Stimulated activated memory B cell treated with anti-CD40 and anti-IgM and Interleukin-4, amounts not matched to agents 10 μg/mL and 1 μg/mL and 100 μg/mL, for 72 hours (primary cell): Measurements from ENCODE around the gene OSM.

Experiments used
- ATAC-seq: fragments of 150-1000 bp; cut with Tn5 transposase; 2 replicates; pipeline ENCODE4 v1.10.0; 2021
- H3K27ac Mint-ChIP-seq: one replicate; pipeline ENCODE4 v1.8.0; 2022; ENCODE audit warnings: mild to moderate bottlenecking, mixed read lengths
- H3K27me3 Mint-ChIP-seq: one replicate; pipeline ENCODE4 v1.8.0; 2022; ENCODE audit warnings: mixed read lengths
- H3K36me3 Mint-ChIP-seq: one replicate; pipeline ENCODE4 v1.8.0; 2022; ENCODE audit warnings: mixed read lengths
- H3K4me1 Mint-ChIP-seq: one replicate; pipeline ENCODE4 v1.8.0; 2022; ENCODE audit warnings: mixed read lengths
- H3K4me3 Mint-ChIP-seq: one replicate; pipeline ENCODE4 v1.8.0; 2022; ENCODE audit warnings: mild to moderate bottlenecking, moderate library complexity, mixed read lengths
- H3K9me3 Mint-ChIP-seq: one replicate; pipeline ENCODE4 v1.8.0; 2022; ENCODE audit warnings: mixed read lengths

OSM gene

GRCh38 chr22:30305519-30305905 lies 38.9 kb upstream of the OSM start:
- no peaks in the 10 kb centered on the region for H3K9me3 Mint-ChIP-seq
- peaks cover 98% of the 10 kb centered on the region for H3K4me1 Mint-ChIP-seq
- H3K4me3 Mint-ChIP-seq: peak overlapping the region; percentile 44
- H3K36me3 Mint-ChIP-seq: peaks cover 27% of the 10 kb centered on the region
- H3K27ac Mint-ChIP-seq: peak overlapping the region; percentile 74
- ATAC-seq: peak; percentile 83
- H3K27me3 Mint-ChIP-seq: no peaks in the 10 kb centered on the region

- H3K4me1 Mint-ChIP-seq: peaks cover 90% of the 10 kb centered on the region
- peak; percentile 82 for ATAC-seq
- peaks cover 27% of the 10 kb centered on the region for H3K36me3 Mint-ChIP-seq
- no peaks in the 10 kb centered on the region for H3K27me3 Mint-ChIP-seq
- no peaks in the 10 kb centered on the region for H3K9me3 Mint-ChIP-seq
- H3K4me3 Mint-ChIP-seq: peak overlapping the region; percentile 44
- H3K27ac Mint-ChIP-seq: peak overlapping the region; percentile 74
Observed at GRCh38 chr22:30304495-30305244, 38.0 kb upstream of the OSM start.

GRCh38 chr22:30302810-30303138 lies 36.1 kb upstream of the OSM start:
- H3K4me3 Mint-ChIP-seq: peak overlapping the region; percentile 22

GRCh38 chr22:30301995-30302809 lies 35.6 kb upstream of the OSM start:
- Mint-ChIP-seq H3K4me1 (peaks cover 85% of the 10 kb centered on the region), H3K36me3 (peaks cover 45% of the 10 kb centered on the region)
- peak; percentile 59 for ATAC-seq

More at GRCh38 chr22:30302810-30303138, 36.1 kb upstream of the OSM start:
- no peak for ATAC-seq
- no peaks in the 10 kb centered on the region for H3K9me3 Mint-ChIP-seq
- H3K27ac Mint-ChIP-seq: peak overlapping the region; percentile 74
- peaks cover 39% of the 10 kb centered on the region for H3K36me3 Mint-ChIP-seq
- H3K27me3 Mint-ChIP-seq: no peaks in the 10 kb centered on the region
- H3K4me1 Mint-ChIP-seq: peaks cover 85% of the 10 kb centered on the region

GRCh38 chr22:30299322-30299721 lies 32.7 kb upstream of the OSM start:
- no peak overlapping the region for H3K4me3 Mint-ChIP-seq
- no peaks in the 10 kb centered on the region for H3K27me3 Mint-ChIP-seq
- ATAC-seq: no peak
- peaks cover 69% of the 10 kb centered on the region for H3K36me3 Mint-ChIP-seq
- peaks cover 62% of the 10 kb centered on the region for H3K4me1 Mint-ChIP-seq
- H3K27ac Mint-ChIP-seq: peak overlapping the region; percentile 60
- H3K9me3 Mint-ChIP-seq: no peaks in the 10 kb centered on the region

More at GRCh38 chr22:30301995-30302809, 35.6 kb upstream of the OSM start:
- Mint-ChIP-seq H3K27me3 (no peaks in the 10 kb centered on the region), H3K27ac (peak overlapping the region; percentile 74), H3K4me3 (peak overlapping the region; percentile 22), H3K9me3 (no peaks in the 10 kb centered on the region)

GRCh38 chr22:30297991-30298701 lies 31.5 kb upstream of the OSM start:
- H3K4me3 Mint-ChIP-seq: no peak overlapping the region
- peaks cover 75% of the 10 kb centered on the region for H3K36me3 Mint-ChIP-seq

GRCh38 chr22:30297276-30297990 lies 30.8 kb upstream of the OSM start:
- peaks cover 73% of the 10 kb centered on the region for H3K36me3 Mint-ChIP-seq
- no peaks in the 10 kb centered on the region for H3K27me3 Mint-ChIP-seq
- no peak for ATAC-seq
- H3K27ac Mint-ChIP-seq: peak overlapping the region; percentile 60
- peaks cover 44% of the 10 kb centered on the region for H3K4me1 Mint-ChIP-seq
- no peak overlapping the region for H3K4me3 Mint-ChIP-seq
- H3K9me3 Mint-ChIP-seq: no peaks in the 10 kb centered on the region

More at GRCh38 chr22:30297991-30298701, 31.5 kb upstream of the OSM start:
- no peak for ATAC-seq
- H3K4me1 Mint-ChIP-seq: peaks cover 51% of the 10 kb centered on the region
- peak overlapping the region; percentile 60 for H3K27ac Mint-ChIP-seq
- H3K27me3 Mint-ChIP-seq: no peaks in the 10 kb centered on the region
- no peaks in the 10 kb centered on the region for H3K9me3 Mint-ChIP-seq

GRCh38 chr22:30296833-30297232 lies 30.2 kb upstream of the OSM start:
- peaks cover 70% of the 10 kb centered on the region for H3K36me3 Mint-ChIP-seq
- H3K27ac Mint-ChIP-seq: peak overlapping the region; percentile 60
- H3K4me3 Mint-ChIP-seq: no peak overlapping the region
- no peaks in the 10 kb centered on the region for H3K27me3 Mint-ChIP-seq
- no peaks in the 10 kb centered on the region for H3K9me3 Mint-ChIP-seq
- no peak for ATAC-seq
- peaks cover 41% of the 10 kb centered on the region for H3K4me1 Mint-ChIP-seq

GRCh38 chr22:30296324-30296723 lies 29.7 kb upstream of the OSM start:
- Mint-ChIP-seq H3K27me3 (no peaks in the 10 kb centered on the region), H3K4me3 (no peak overlapping the region), H3K27ac (no peak overlapping the region), H3K36me3 (peaks cover 66% of the 10 kb centered on the region), H3K4me1 (peaks cover 41% of the 10 kb centered on the region), H3K9me3 (no peaks in the 10 kb centered on the region)
- no peak for ATAC-seq

GRCh38 chr22:30295576-30295975 lies 28.9 kb upstream of the OSM start:
- peaks cover 42% of the 10 kb centered on the region for H3K4me1 Mint-ChIP-seq
- no peak for ATAC-seq
- peak overlapping the region; percentile 73 for H3K27ac Mint-ChIP-seq
- H3K9me3 Mint-ChIP-seq: no peaks in the 10 kb centered on the region
- peaks cover 64% of the 10 kb centered on the region for H3K36me3 Mint-ChIP-seq
- H3K4me3 Mint-ChIP-seq: no peak overlapping the region
- H3K27me3 Mint-ChIP-seq: no peaks in the 10 kb centered on the region

GRCh38 chr22:30294830-30295229 lies 28.2 kb upstream of the OSM start:
- H3K4me3 Mint-ChIP-seq: no peak overlapping the region
- H3K27me3 Mint-ChIP-seq: no peaks in the 10 kb centered on the region
- peaks cover 64% of the 10 kb centered on the region for H3K36me3 Mint-ChIP-seq
- no peaks in the 10 kb centered on the region for H3K9me3 Mint-ChIP-seq
- peaks cover 49% of the 10 kb centered on the region for H3K4me1 Mint-ChIP-seq
- H3K27ac Mint-ChIP-seq: no peak overlapping the region
- no peak for ATAC-seq

- H3K36me3 Mint-ChIP-seq: peaks cover 61% of the 10 kb centered on the region
- ATAC-seq: no peak
- H3K9me3 Mint-ChIP-seq: no peaks in the 10 kb centered on the region
- peaks cover 50% of the 10 kb centered on the region for H3K4me1 Mint-ChIP-seq
- H3K27me3 Mint-ChIP-seq: no peaks in the 10 kb centered on the region
- H3K4me3 Mint-ChIP-seq: no peak overlapping the region
- no peak overlapping the region for H3K27ac Mint-ChIP-seq
Observed at GRCh38 chr22:30294066-30294465, 27.4 kb upstream of the OSM start.

- Mint-ChIP-seq H3K27ac (no peak overlapping the region), H3K4me1 (peaks cover 49% of the 10 kb centered on the region), H3K9me3 (no peaks in the 10 kb centered on the region), H3K27me3 (no peaks in the 10 kb centered on the region), H3K36me3 (peaks cover 50% of the 10 kb centered on the region), H3K4me3 (no peak overlapping the region)
- ATAC-seq: no peak
Observed at GRCh38 chr22:30293026-30293425, 26.4 kb upstream of the OSM start.

- Mint-ChIP-seq H3K4me3 (no peak overlapping the region), H3K4me1 (peaks cover 48% of the 10 kb centered on the region), H3K9me3 (no peaks in the 10 kb centered on the region), H3K27ac (peak overlapping the region; percentile 81), H3K27me3 (no peaks in the 10 kb centered on the region), H3K36me3 (peaks cover 43% of the 10 kb centered on the region)
- ATAC-seq: no peak
Observed at GRCh38 chr22:30292069-30292970, 25.7 kb upstream of the OSM start.
